Spleen (tissue), 11 donors: ENCODE results near the gene PYDC1. TPM values are rescaled to one million over a fixed set of nuclear protein-coding genes. Genes with fewer than 3 reads are reported as not detected.

Experiments
- DNase-seq: peaks from one replicate; pipeline ENCODE4 v3.0.0-alpha.2; 2020
- H3K27ac ChIP-seq, 8 donors: fragments of 200-600 bp; sonication (generic) in 7 of 8; 1 replicate in 4 of 8; 2 replicates in 4 of 8; pipeline versions ENCODE4 v1.5.0 to v1.8.0; 2016 to 2021; ENCODE audit warnings: inconsistent platforms in 4 of 8, mild to moderate bottlenecking in 4 of 8, moderate library complexity in 1 of 8
- H3K27me3 ChIP-seq, 7 donors: fragments of 200-600 bp; sonication (generic) in 6 of 7; replicated peaks in 1 of 7; 1 replicate in 4 of 7; 2 replicates in 3 of 7; pipeline versions ENCODE4 v1.5.0 to v1.8.0; 2016 to 2021; ENCODE audit warnings: inconsistent platforms in 3 of 7, mild to moderate bottlenecking in 1 of 7
- H3K36me3 ChIP-seq, 6 donors: fragments of 200-600 bp; sonication (generic) in 5 of 6; 1 replicate in 4 of 6; 2 replicates in 2 of 6; pipeline versions ENCODE4 v1.5.0 to v1.8.0; 2016 to 2021; ENCODE audit warnings: inconsistent platforms in 2 of 6
- H3K4me1 ChIP-seq, 6 donors: fragments of 200-600 bp; sonication (generic) in 5 of 6; 1 replicate in 3 of 6; 2 replicates in 3 of 6; pipeline versions ENCODE4 v1.5.0 to v1.8.0; 2016 to 2021; ENCODE audit warnings: inconsistent platforms in 3 of 6
- H3K4me3 ChIP-seq, 8 donors: fragments of 200-600 bp; sonication (generic) in 7 of 8; 1 replicate in 4 of 8; 2 replicates in 4 of 8; pipeline versions ENCODE4 v1.5.0 to v1.8.0; 2016 to 2021; ENCODE audit warnings: inconsistent platforms in 4 of 8, mild to moderate bottlenecking in 4 of 8, moderate library complexity in 2 of 8
- H3K9me3 ChIP-seq, 8 donors: fragments of 200-600 bp; sonication (generic) in 7 of 8; 1 replicate in 4 of 8; 2 replicates in 4 of 8; pipeline versions ENCODE4 v1.5.0 to v1.8.0; 2016 to 2021; ENCODE audit warnings: inconsistent platforms in 4 of 8
- CTCF ChIP-seq, 11 experiments: fragments of 200-600 bp in 7 of 11; fragments of 450-650 bp in 4 of 11; sonication (generic) in 4 of 11; IDR thresholded peaks in 8 of 11; conservative IDR thresholded peaks in 3 of 11; 1 replicate in 7 of 11; 2 replicates in 4 of 11; pipeline versions ENCODE4 v1.4.0 to v1.8.0; 2016 to 2021; ENCODE audit warnings: antibody characterized with exemption in 11 of 11, inconsistent platforms in 4 of 11, mild to moderate bottlenecking in 1 of 11
- POLR2A ChIP-seq, 3 donors: fragments of 450-650 bp; IDR thresholded peaks; one replicate each; pipeline ENCODE4 v1.5.1; 2017; ENCODE audit warnings: antibody characterized with exemption in 3 of 3, mild to moderate bottlenecking in 1 of 3
- POLR2AphosphoS5 ChIP-seq, 3 donors: sonication (generic); formaldehyde crosslinking; IDR thresholded peaks; one replicate each; pipeline ENCODE4 v1.5.1; 2017; ENCODE audit warnings: antibody characterized with exemption in 3 of 3
- WGBS, 5 donors: extraction: QIAGEN DNeasy Blood & Tissue Kit in 3 of 5; methylation state at CpG; one replicate each; pipeline versions ENCODE4 v1.1.5 to v1.1.7; 2013 to 2018; 5-methylcytosine and 5-hydroxymethylcytosine counted together
- intact Hi-C: fragments of 100-400 bp; cut with DNase I; formaldehyde crosslinking; loops from one replicate; pipeline ENCODE4 v1.15.0; 2023; ENCODE audit warnings: low total_unique reads
- polyA plus RNA-seq, 3 donors: library from polyadenylated mRNA; stranded (reverse); fragments of 200-250 nt; gene quantifications; one replicate each; pipeline ENCODE4 v1.2.1, GENCODE V29; 2013
- small RNA-seq, 4 donors: library from RNA; depleted of rRNA; stranded (forward); fragments of <200 nt; gene quantifications; one replicate each; pipeline ENCODE3, GENCODE V24; 2016
- total RNA-seq, 7 donors: library from RNA; depleted of rRNA in 3 of 7; stranded (reverse); fragments of >200 nt in 3 of 7; fragmentation: NEBNext Ultra II Directional in 4 of 7; extraction: Animal tissue kit (Norgen Biotek cat#: 25700) in 4 of 7; gene quantifications; one replicate each; pipeline versions ENCODE4 v1.1.0 to v1.2.1, GENCODE V29; 2016 to 2021
- donor health status: healthy with polysubstance abuse.
- donor health status: DM: no; HTN: no; CAD: no; lungs with moderate emphysema.
- donor health status: DM: no; HTN: no; CAD: no.
- donor health status: Bipolar disorder and iron deficiency.
- donor health status: healthy.
- donor health status: DM: no; HTN: no; CAD: no.
- donor health status: DM: yes; HTN: yes; CAD: no.

Gene PYDC1
- total and polyA plus RNA-seq, 10 donors = 0.72 to 2.7 TPM; not detected in 8

GRCh38 chr16:31168848-31169247 lies 48.1 kb downstream of the PYDC1 start:
- Histone ChIP-seq H3K9me3 (no peaks in the 10 kb centered on the region), H3K36me3 (no peaks in the 10 kb centered on the region), H3K27me3 (no peaks in the 10 kb centered on the region), H3K4me1 (no peaks in the 10 kb centered on the region), H3K4me3 (no peak overlapping the region), H3K27ac (no peak overlapping the region)
- intact Hi-C loops = no loop called here
- no peak for DNase-seq
- TF ChIP-seq POLR2AphosphoS5 (IDR thresholded peaks at IDR 0.05) = no peak
- no peak for TF ChIP-seq POLR2A (IDR thresholded peaks at IDR 0.05)
- no peak for TF ChIP-seq CTCF (IDR thresholded peaks at IDR 0.05 in 8 of 11, conservative IDR thresholded peaks at IDR 0.05 in 3 of 11)
- 58 to 90% (median 64%) methylated on average over 2 of the region's 2 CpGs for WGBS, 5 donors

- intact Hi-C loops = no loop called here
- H3K27ac ChIP-seq = no peak overlapping the region
- no peak for TF ChIP-seq POLR2A (IDR thresholded peaks at IDR 0.05)
- no peak for TF ChIP-seq CTCF (IDR thresholded peaks at IDR 0.05 in 8 of 11, conservative IDR thresholded peaks at IDR 0.05 in 3 of 11)
- no peak for TF ChIP-seq POLR2AphosphoS5 (IDR thresholded peaks at IDR 0.05)
- H3K36me3 ChIP-seq = no peaks in the 10 kb centered on the region
- no peaks in the 10 kb centered on the region for H3K4me1 ChIP-seq
- H3K27me3 ChIP-seq = no peaks in the 10 kb centered on the region
- WGBS, 5 donors = 85 to 90% (median 88%) methylated on average over 8 of the region's 8 CpGs
- no peaks in the 10 kb centered on the region for H3K9me3 ChIP-seq
- DNase-seq = no peak
- H3K4me3 ChIP-seq = no peak overlapping the region
These were observed 49.6 kb downstream of the PYDC1 start for GRCh38 chr16:31167315-31167714.

Small RNA genes lying within 50 kb of the gene (small RNA-seq; reads per million reads assigned to genes)
- 0 reads per million in 4 donors for gene NDUFA3P6

Other genes starting within 250 kb of the PYDC1 start
- 10 to 100 TPM; 11.0 to 24.5 (median 18.6) TPM for gene HSD3B7, start 231.9 kb downstream of the PYDC1 start, total RNA-seq
- gene HSD3B7, start 231.9 kb downstream of the PYDC1 start, polyA plus RNA-seq = 10 to 100 TPM in 1 of 3 donors, 1 to 10 TPM in 2; 5.3 to 19.4 (median 6.7) TPM
- 1 to 10 TPM in 5 of 7 donors, under 1 TPM in 2; 0.46 to 4.2 (median 1.8) TPM for gene STX1B, start 206.5 kb downstream of the PYDC1 start, total RNA-seq
- 1 to 10 TPM in 1 of 3 donors, under 1 TPM in 2; 0.29 to 1.2 (median 0.43) TPM for gene STX1B, start 206.5 kb downstream of the PYDC1 start, polyA plus RNA-seq
- 100 to 1,000 TPM in 2 of 7 donors, 10 to 100 TPM in 5; 54.0 to 118 (median 75.7) TPM for gene STX4, start 183.6 kb downstream of the PYDC1 start, total RNA-seq
- 100 to 1,000 TPM in 2 of 3 donors, 10 to 100 TPM in 1; 55.3 to 135 (median 131) TPM for gene STX4, start 183.6 kb downstream of the PYDC1 start, polyA plus RNA-seq
- gene ZNF668, start 142.9 kb downstream of the PYDC1 start, total RNA-seq = 10 to 100 TPM in 3 of 7 donors, 1 to 10 TPM in 4; 8.9 to 12.5 (median 9.2) TPM
- 1 to 10 TPM; 6.2 to 9.8 (median 6.4) TPM for gene ZNF668, start 142.9 kb downstream of the PYDC1 start, polyA plus RNA-seq
- gene ZNF646, start 142.7 kb downstream of the PYDC1 start, total RNA-seq = 10 to 100 TPM; 20.2 to 28.4 (median 25.6) TPM
- gene ZNF646, start 142.7 kb downstream of the PYDC1 start, polyA plus RNA-seq = 10 to 100 TPM in 1 of 3 donors, 1 to 10 TPM in 2; 3.2 to 11.8 (median 3.3) TPM
- gene PRSS53, start 128.2 kb downstream of the PYDC1 start, total RNA-seq = 1 to 10 TPM; 2.3 to 6.0 (median 2.8) TPM
- 1 to 10 TPM; 1.6 to 2.6 (median 1.9) TPM for gene PRSS53, start 128.2 kb downstream of the PYDC1 start, polyA plus RNA-seq
- 10 to 100 TPM; 33.4 to 74.2 (median 48.2) TPM for gene VKORC1, start 122.3 kb downstream of the PYDC1 start, total RNA-seq
- 10 to 100 TPM; 23.5 to 56.6 (median 55.1) TPM for gene VKORC1, start 122.3 kb downstream of the PYDC1 start, polyA plus RNA-seq
- 10 to 100 TPM; 36.9 to 55.7 (median 40.2) TPM for gene BCKDK, start 108.7 kb downstream of the PYDC1 start, total RNA-seq
- gene BCKDK, start 108.7 kb downstream of the PYDC1 start, polyA plus RNA-seq = 10 to 100 TPM; 15.0 to 27.5 (median 17.4) TPM
- 10 to 100 TPM; 63.2 to 94.8 (median 85.2) TPM for gene KAT8, start 99.5 kb downstream of the PYDC1 start, total RNA-seq
- 10 to 100 TPM; 48.7 to 63.6 (median 56.5) TPM for gene KAT8, start 99.5 kb downstream of the PYDC1 start, polyA plus RNA-seq
- gene PRSS8, start 81.4 kb downstream of the PYDC1 start, total RNA-seq = not detected
- gene PRSS8, start 81.4 kb downstream of the PYDC1 start, polyA plus RNA-seq = under 1 TPM; 0.07 to 0.19 (median 0.15) TPM
- 1 to 10 TPM in 4 of 7 donors, under 1 TPM in 2, not detected in 1; 0.70 to 2.0 (median 1.3) TPM for gene PRSS36, start 67.1 kb downstream of the PYDC1 start, total RNA-seq
- gene PRSS36, start 67.1 kb downstream of the PYDC1 start, polyA plus RNA-seq = 1 to 10 TPM; 1.5 to 2.6 (median 2.0) TPM
- gene FUS, start 37.0 kb downstream of the PYDC1 start, total RNA-seq = 100 to 1,000 TPM; 119 to 474 (median 284) TPM
- 100 to 1,000 TPM; 225 to 694 (median 516) TPM for gene FUS, start 37.0 kb downstream of the PYDC1 start, polyA plus RNA-seq
- gene PYCARD, start 14.4 kb downstream of the PYDC1 start, total RNA-seq = 100 to 1,000 TPM in 2 of 7 donors, 10 to 100 TPM in 5; 68.0 to 135 (median 90.1) TPM
- gene PYCARD, start 14.4 kb downstream of the PYDC1 start, polyA plus RNA-seq = 100 to 1,000 TPM; 109 to 117 (median 114) TPM
- gene TRIM72, start 3.0 kb downstream of the PYDC1 start, total RNA-seq = under 1 TPM in 4 of 7 donors, not detected in 3; 0.05 to 0.26 (median 0.15) TPM
- under 1 TPM; 0.06 to 0.15 (median 0.09) TPM for gene TRIM72, start 3.0 kb downstream of the PYDC1 start, polyA plus RNA-seq
- 100 to 1,000 TPM in 2 of 7 donors, 10 to 100 TPM in 5; 38.5 to 154 (median 77.7) TPM for gene ITGAM, start 42.8 kb upstream of the PYDC1 start, total RNA-seq
- gene ITGAM, start 42.8 kb upstream of the PYDC1 start, polyA plus RNA-seq = 10 to 100 TPM in 2 of 3 donors, 1 to 10 TPM in 1; 4.3 to 14.9 (median 11.8) TPM
- 100 to 1,000 TPM in 5 of 7 donors, 10 to 100 TPM in 2; 52.1 to 330 (median 161) TPM for gene ITGAX, start 138.0 kb upstream of the PYDC1 start, total RNA-seq
- 10 to 100 TPM in 2 of 3 donors, 1 to 10 TPM in 1; 8.9 to 45.5 (median 30.5) TPM for gene ITGAX, start 138.0 kb upstream of the PYDC1 start, polyA plus RNA-seq
- 10 to 100 TPM in 6 of 7 donors, 1 to 10 TPM in 1; 6.7 to 25.8 (median 19.3) TPM for gene ITGAD, start 176.2 kb upstream of the PYDC1 start, total RNA-seq
- 1 to 10 TPM; 1.2 to 3.5 (median 2.3) TPM for gene ITGAD, start 176.2 kb upstream of the PYDC1 start, polyA plus RNA-seq
- gene COX6A2, start 211.2 kb upstream of the PYDC1 start, total RNA-seq = not detected
- under 1 TPM in 2 of 3 donors, not detected in 1; 0.79 to 0.80 TPM for gene COX6A2, start 211.2 kb upstream of the PYDC1 start, polyA plus RNA-seq
- gene ZNF843, start 225.7 kb upstream of the PYDC1 start, total RNA-seq = 1 to 10 TPM in 2 of 7 donors, under 1 TPM in 5; 0.52 to 1.7 (median 0.69) TPM
- gene ZNF843, start 225.7 kb upstream of the PYDC1 start, polyA plus RNA-seq = under 1 TPM; 0.10 to 0.15 (median 0.12) TPM
- gene ARMC5, start 242.4 kb upstream of the PYDC1 start, total RNA-seq = 10 to 100 TPM in 6 of 7 donors, 1 to 10 TPM in 1; 9.2 to 13.9 (median 11.7) TPM
- gene ARMC5, start 242.4 kb upstream of the PYDC1 start, polyA plus RNA-seq = 10 to 100 TPM in 2 of 3 donors, 1 to 10 TPM in 1; 8.8 to 23.5 (median 16.2) TPM